ENCODE data around the gene RUBCNL.

The RUBCNL gene

DNA sequence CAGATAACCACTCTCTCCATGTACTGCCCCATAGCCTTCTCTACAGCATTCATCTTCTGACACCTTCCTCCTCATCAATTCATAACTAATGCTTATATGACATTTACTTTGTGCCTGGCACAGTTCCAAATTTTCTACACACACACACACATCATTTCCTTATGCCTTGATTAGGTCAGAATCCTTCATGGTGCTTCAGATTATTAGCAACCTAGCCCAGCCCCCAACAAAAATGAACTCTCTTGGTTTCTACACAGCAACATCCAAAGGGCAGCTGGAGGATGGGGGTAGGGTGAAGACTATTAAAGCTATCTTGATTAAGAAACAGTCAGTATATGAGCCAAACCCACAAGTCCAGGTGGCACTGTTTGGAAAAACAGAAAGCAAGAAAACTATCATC, 3.7 kb downstream of the RUBCNL start:
- no peak overlapping the region for H3K27ac ChIP-seq
- TF ChIP-seq CTCF (conservative IDR thresholded peaks at IDR 0.05) (no peak), ZFX (IDR thresholded peaks at IDR 0.05) (no peak)

GRCh38 chr13:46382224-46382623, 4.8 kb downstream of the RUBCNL start:
- no peak for TF ChIP-seq CTCF (conservative IDR thresholded peaks at IDR 0.05)
- no peak for TF ChIP-seq ZFX (IDR thresholded peaks at IDR 0.05)
- no peak overlapping the region for H3K27ac ChIP-seq

GRCh38 chr13:46380242-46380641, 6.8 kb downstream of the RUBCNL start:
- TF ChIP-seq ZFX (IDR thresholded peaks at IDR 0.05) (no peak), CTCF (conservative IDR thresholded peaks at IDR 0.05) (no peak)
- no peak overlapping the region for H3K27ac ChIP-seq

DNA sequence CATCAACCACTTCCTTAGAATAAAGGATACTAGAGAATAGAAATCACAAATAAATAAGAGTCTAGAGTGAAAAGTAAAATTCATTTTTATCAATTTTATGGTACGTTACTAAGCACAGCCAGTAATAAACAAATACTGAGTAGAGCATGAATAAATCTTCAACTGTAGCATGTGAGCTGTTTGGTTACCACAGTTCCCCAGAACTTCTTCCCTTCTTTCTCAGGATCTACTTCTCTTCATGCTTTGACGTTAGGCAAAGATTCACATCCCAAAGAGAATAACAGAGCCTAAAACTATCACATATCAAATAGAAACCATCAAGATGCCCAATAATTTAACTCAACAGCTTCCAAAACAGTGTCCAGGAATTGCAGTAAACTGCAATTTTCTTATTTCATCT, 7.4 kb downstream of the RUBCNL start:
- TF ChIP-seq ZFX (IDR thresholded peaks at IDR 0.05) (no peak), CTCF (conservative IDR thresholded peaks at IDR 0.05) (no peak)
- H3K27ac ChIP-seq, result no peak overlapping the region

- H3K27ac ChIP-seq, result no peak overlapping the region
- TF ChIP-seq CTCF (conservative IDR thresholded peaks at IDR 0.05) (no peak), ZFX (IDR thresholded peaks at IDR 0.05) (no peak)
Measured at GRCh38 chr13:46378411-46378810, 8.6 kb downstream of the RUBCNL start.

- H3K27ac ChIP-seq, result no peak overlapping the region
- no peak for TF ChIP-seq ZFX (IDR thresholded peaks at IDR 0.05)
- no peak for TF ChIP-seq CTCF (conservative IDR thresholded peaks at IDR 0.05)
Measured at GRCh38 chr13:46377554-46377953, 9.5 kb downstream of the RUBCNL start.

DNA sequence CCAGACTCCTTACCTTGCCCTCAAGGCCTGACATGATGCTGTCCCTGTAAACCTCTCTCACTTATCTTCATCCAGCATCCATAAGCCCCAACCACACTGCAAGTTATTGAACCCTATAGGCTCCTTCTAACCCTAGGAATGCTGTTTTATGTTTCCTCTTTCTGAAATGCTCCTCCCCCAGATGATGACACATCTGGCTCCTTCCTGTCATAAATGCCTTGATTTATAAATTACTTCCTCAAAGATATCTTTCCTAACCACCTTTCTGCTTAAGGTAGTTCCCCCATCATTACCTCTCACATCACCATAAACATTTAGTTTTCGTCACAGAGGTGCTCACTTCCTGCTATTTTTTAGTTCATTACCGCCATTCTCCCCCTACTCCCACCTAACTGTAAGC, 12.3 kb downstream of the RUBCNL start:
- TF ChIP-seq CTCF (conservative IDR thresholded peaks at IDR 0.05) (no peak), ZFX (IDR thresholded peaks at IDR 0.05) (no peak)
- no peak overlapping the region for H3K27ac ChIP-seq
